HG03575 (cell line): ENCODE results near the gene TREML1.
"Not testable (repeated sequence)": the region's sequence is repeated elsewhere in the genome, so short reads cannot be mapped to it uniquely, and the experiment has no call there.

Source experiments
- ATAC-seq: cut with Tn5 transposase; IDR thresholded peaks from one replicate; pipeline ENCODE4 v1.9.1; 2021; ENCODE audit not compliant: unreplicated experiment, insufficient number of reproducible peaks, low FRiP score; ENCODE audit errors: extremely low read depth

Gene TREML1

GRCh38 chr6:41153992-41154625, at the start of gene TREML1:
TREML1 (minus strand) TSS chr6:41154347; CDS start chr6:41154288, 59 bp downstream.
- no peak for ATAC-seq

- no peak for ATAC-seq
These were observed 47.6 kb upstream of the TREML1 start for GRCh38 chr6:41201764-41202173.

GRCh38 chr6:41200901-41201763, 47.0 kb upstream of the TREML1 start, which contains the start of gene TREML2:
TREML2 (minus strand) TSS chr6:41201149; CDS start chr6:41201008, 141 bp downstream.
- ATAC-seq: no peak

- no peak for ATAC-seq
These were observed 46.3 kb upstream of the TREML1 start for GRCh38 chr6:41200296-41200900.

GRCh38 chr6:41199552-41200246, 45.6 kb upstream of the TREML1 start:
- no peak for ATAC-seq

GRCh38 chr6:41197234-41197633, 43.1 kb upstream of the TREML1 start:
- ATAC-seq: no peak

GRCh38 chr6:41194386-41194785, 40.2 kb upstream of the TREML1 start:
- ATAC-seq: no peak

GRCh38 chr6:41193884-41194283, 39.7 kb upstream of the TREML1 start:
- no peak for ATAC-seq

GRCh38 chr6:41193171-41193734, 39.1 kb upstream of the TREML1 start:
- no peak for ATAC-seq

GRCh38 chr6:41191569-41191968, 37.4 kb upstream of the TREML1 start:
- no peak for ATAC-seq

GRCh38 chr6:41190791-41191190, 36.6 kb upstream of the TREML1 start:
- no peak for ATAC-seq

GRCh38 chr6:41189967-41190366, 35.8 kb upstream of the TREML1 start:
- no peak for ATAC-seq

GRCh38 chr6:41189046-41189445, 34.9 kb upstream of the TREML1 start:
- not testable (repeated sequence) for ATAC-seq

- no peak for ATAC-seq
These were observed 34.1 kb upstream of the TREML1 start for GRCh38 chr6:41187924-41188886.

GRCh38 chr6:41186031-41186562, 31.9 kb upstream of the TREML1 start:
- ATAC-seq: no peak

GRCh38 chr6:41184761-41185160, 30.6 kb upstream of the TREML1 start:
- ATAC-seq: no peak

- no peak for ATAC-seq
These were observed 28.2 kb upstream of the TREML1 start for GRCh38 chr6:41182069-41183034.
